GM13977 (cell line): ENCODE results near the gene PIGH.

ENCODE experiments used
- DNase-seq: peaks from one replicate; pipeline ENCODE4 v3.0.0; 2012; ENCODE audit warnings: low spot score
- in situ Hi-C: fragments of 300-500 bp; cut with MboI; formaldehyde crosslinking; loops from one replicate; pipeline ENCODE4 v1.12.0; 2022; ENCODE audit warnings: low sequenced_read_pairs, low pct_unique_long_range_greater_than_20kb, mixed read lengths, inconsistent platforms; ENCODE audit not compliant: unreplicated experiment
- TF ChIP-seq, protein P1 (sequence below): IDR thresholded peaks from 2 replicates; pipeline ENCODE4 v1.5.1; 2012; ENCODE audit warnings: mild to moderate bottlenecking, control low read depth; ENCODE audit not compliant: insufficient read depth; ENCODE audit errors: extremely low read depth, missing control alignments

Gene PIGH

DNA sequence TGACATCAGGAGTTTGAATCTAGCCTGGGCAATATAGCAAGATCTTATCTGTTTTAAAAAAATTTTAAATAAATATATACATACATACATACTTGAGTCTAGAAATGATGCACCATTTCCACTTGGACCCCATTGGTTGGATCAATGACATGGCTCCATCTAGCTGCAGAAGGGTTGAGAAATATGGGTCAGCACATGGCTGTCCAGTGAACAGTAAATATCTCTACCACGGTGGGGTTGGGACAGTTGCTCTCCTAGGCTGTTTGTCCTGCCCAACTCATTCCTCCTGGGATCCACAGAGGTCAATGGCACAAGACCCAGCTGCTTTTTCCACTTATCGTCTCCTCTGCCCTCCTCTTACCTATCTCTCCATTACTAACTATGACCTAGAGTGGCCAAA, 43.4 kb downstream of the PIGH start:
- in situ Hi-C loops, result no loop called here
- no peak for DNase-seq
- TF ChIP-seq, protein P1, sequence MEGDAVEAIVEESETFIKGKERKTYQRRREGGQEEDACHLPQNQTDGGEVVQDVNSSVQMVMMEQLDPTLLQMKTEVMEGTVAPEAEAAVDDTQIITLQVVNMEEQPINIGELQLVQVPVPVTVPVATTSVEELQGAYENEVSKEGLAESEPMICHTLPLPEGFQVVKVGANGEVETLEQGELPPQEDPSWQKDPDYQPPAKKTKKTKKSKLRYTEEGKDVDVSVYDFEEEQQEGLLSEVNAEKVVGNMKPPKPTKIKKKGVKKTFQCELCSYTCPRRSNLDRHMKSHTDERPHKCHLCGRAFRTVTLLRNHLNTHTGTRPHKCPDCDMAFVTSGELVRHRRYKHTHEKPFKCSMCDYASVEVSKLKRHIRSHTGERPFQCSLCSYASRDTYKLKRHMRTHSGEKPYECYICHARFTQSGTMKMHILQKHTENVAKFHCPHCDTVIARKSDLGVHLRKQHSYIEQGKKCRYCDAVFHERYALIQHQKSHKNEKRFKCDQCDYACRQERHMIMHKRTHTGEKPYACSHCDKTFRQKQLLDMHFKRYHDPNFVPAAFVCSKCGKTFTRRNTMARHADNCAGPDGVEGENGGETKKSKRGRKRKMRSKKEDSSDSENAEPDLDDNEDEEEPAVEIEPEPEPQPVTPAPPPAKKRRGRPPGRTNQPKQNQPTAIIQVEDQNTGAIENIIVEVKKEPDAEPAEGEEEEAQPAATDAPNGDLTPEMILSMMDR, result no peak

DNA sequence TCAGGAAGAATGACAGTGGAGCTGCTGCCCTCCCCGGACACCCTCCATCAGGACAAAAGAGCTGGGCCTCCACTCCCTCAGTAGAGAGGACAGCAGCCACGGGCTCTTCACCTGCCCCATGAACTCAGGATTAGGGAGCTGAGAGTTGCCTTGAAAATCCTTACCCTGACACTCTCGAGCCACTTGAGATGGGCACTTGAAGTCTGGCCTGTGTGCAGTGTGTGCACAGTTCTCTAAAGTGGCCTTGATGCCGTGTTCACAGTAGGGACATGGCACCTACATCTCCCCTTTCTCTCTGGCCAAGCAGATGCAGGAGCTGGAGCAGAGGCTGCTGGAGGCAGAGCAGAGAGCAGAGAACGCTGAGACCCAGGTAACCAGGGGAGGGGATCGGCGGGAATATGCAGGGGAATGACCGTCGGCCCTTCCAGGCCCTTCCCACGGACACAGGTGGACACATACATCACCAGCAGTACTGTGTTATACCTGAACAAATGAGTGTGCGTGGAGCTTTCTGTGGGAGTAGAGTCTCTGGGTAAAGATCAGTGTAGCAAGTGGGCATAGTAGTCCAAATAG, 44.5 kb downstream of the PIGH start:
- in situ Hi-C loops, result no loop called here
- no peak for DNase-seq
- TF ChIP-seq, protein P1, result no peak

DNA sequence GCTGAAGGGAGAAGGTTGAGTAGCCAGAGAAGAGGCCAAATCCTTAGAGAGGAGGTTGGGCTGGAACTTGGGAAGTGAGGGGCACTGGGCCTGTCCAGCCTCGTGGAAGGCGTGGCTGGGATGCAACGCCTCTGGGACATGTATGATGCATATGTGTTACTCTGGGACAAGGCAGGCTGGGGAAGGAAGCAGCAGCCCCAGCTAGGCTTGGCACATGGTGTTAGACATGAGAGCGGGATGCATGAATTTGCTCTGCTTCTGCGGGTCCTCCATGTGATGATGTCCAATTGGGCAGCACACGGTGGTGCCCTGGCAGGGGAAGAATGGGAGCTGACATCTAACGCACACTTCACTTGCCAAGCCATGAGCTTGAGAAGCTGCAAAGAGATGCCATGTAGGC, 45.7 kb downstream of the PIGH start:
- TF ChIP-seq, protein P1, result no peak
- in situ Hi-C loops, result no loop called here

DNA sequence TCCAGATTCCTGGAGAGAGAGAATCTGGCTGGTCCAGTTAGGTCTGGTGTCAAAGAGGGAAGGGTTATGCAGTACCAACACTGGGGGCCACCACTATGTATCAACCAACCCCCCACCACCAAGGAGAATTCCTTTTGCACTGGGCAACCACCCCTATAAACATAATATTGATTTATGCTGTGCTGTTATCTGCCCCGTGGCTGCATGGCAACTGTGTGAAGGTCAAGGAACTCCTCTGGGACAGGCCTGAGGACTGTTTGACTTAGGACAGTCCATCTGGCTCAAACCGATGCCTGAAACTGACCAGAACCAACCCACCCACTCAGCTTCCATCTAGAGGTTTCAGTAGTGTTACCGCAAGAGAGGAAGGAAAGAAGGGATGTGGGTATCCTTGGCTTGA, 46.5 kb downstream of the PIGH start:
- in situ Hi-C loops, result no loop called here
- DNase-seq, result no peak
- TF ChIP-seq, protein P1, result no peak

More for the DNA sequence above, 45.7 kb downstream of the PIGH start:
- DNase-seq, result no peak

DNA sequence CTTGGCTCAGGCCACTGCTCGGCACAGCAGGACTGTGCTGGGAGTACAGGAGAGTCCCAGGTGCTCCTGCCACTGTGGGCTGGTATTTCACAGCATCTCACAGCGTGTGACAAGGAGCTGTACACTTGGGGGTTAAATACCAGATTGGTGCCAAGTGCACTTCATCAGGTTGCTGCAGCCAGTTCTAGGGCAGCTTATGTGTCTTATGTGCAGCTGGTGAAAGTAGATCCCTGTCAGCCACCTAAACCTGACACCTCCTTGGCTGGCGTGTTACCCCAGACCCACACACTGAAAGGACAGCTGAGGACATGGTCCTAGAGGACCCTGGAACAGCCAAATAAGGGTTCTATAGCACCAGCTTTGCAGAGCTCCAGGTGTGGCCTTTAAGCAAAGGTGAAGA, 48.1 kb downstream of the PIGH start:
- DNase-seq, result no peak
- in situ Hi-C loops, result no loop called here
- TF ChIP-seq, protein P1, result no peak

DNA sequence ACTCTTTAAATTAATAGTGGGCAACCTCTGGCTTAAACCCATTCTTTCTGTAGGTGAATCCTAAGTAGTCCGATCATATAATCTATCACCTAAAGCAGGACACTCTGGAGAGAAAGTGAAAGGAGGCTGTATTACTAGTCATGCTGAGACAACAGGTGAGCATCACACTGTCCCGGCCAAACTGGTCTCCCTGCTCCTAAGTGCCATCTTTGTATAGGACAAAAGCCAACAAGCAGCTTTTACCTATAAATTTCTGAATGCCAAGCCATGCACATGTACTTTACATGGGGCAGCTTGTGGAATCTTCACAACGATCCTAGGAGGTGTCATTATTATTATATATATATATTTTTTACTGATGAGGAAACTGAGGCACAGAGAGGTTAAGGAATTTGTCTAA, 48.9 kb downstream of the PIGH start:
- TF ChIP-seq, protein P1, result no peak
- in situ Hi-C loops, result no loop called here
- no peak for DNase-seq

DNA sequence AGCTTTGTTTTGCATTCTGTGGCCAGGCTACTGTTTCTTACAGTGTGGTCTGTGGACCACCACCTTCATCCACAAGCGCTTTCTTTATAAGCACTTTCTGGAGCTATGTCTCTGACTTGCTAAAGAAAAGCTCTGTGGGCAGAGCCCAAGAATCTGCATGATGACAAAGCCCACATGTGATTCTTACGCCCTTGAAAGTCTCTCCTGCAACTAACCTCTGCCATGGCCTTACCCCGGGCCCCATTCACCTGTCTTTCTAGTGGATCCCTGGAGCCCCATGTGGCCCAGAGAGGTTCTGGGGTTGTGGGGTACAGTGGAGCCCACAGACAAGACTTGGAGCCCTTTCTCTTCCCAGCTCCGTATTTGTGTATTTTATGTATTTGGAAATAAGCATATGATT, 50.3 kb downstream of the PIGH start:
- TF ChIP-seq, protein P1, result no peak
- in situ Hi-C loops, result no loop called here
- no peak for DNase-seq
